ENCODE measurements around the gene KNCN. TPM values are rescaled to one million over a fixed set of nuclear protein-coding genes. Genes with fewer than 3 reads are reported as not detected.

KNCN gene
- total and polyA plus RNA-seq, 10 of the 15 experiments (the other 5 are each of a cell fraction or from before 2014, with no cell fraction given): not detected

GRCh38 chr1:46575300-46575699 lies 23.9 kb upstream of the KNCN start (continued):
- no peak for TF ChIP-seq ATF7 (IDR thresholded peaks at IDR 0.05; ENCODE audit: low read depth)
- TF ChIP-seq ZBED1 (IDR thresholded peaks at IDR 0.05; ENCODE audit: borderline replicate concordance): no peak

GRCh38 chr1:46571691-46572225 lies 20.3 kb upstream of the KNCN start:
- Histone ChIP-seq H3K79me2 (ENCODE audit: control insufficient read depth, insufficient read depth, low read length) (no peaks in the 10 kb centered on the region), H3K27ac (ENCODE audit: control insufficient read depth, insufficient read depth) (no peak overlapping the region), H3K4me1 (ENCODE audit: control insufficient read depth, insufficient read depth, low read length) (no peaks in the 10 kb centered on the region), H2AFZ (ENCODE audit: control insufficient read depth, low read depth, low read length) (no peak overlapping the region), H3K4me2 (ENCODE audit: control insufficient read depth, insufficient read depth) (no peak overlapping the region), H3K27me3 (replicated peaks in 1 of 2; ENCODE audit: control insufficient read depth in 2 of 2, insufficient read depth in 2 of 2, low read length in 1 of 2) (no peaks in the 10 kb centered on the region), H4K20me1 (ENCODE audit: control insufficient read depth, insufficient read depth) (no peaks in the 10 kb centered on the region), H3K36me3 (ENCODE audit: control insufficient read depth in 2 of 2, insufficient read depth in 2 of 2, low read length in 1 of 2) (peaks cover 2 to 5% of the 10 kb centered on the region in 2 experiments; a peak in 3 of 4 replicates), H3K9me3 (replicated peaks; ENCODE audit: control insufficient read depth, insufficient read depth, low read length) (no peaks in the 10 kb centered on the region), H3K4me3 (no peak overlapping the region), H3K9ac (ENCODE audit: control insufficient read depth, insufficient read depth, low read length) (no peak overlapping the region)
- BruUV-seq (replicated peaks): no TSS peak
- FAIRE-seq: no peak
- ChIA-PET SMC1A (ENCODE audit: uncharacterized antibody, unreplicated experiment) (no interaction called here), POLR2A (no interaction called here), RAD21 (ENCODE audit: unreplicated experiment) (no interaction called here), CTCF (interaction anchor here (0.6 kb wide), 2 partner anchors 169 to 591 kb away, joined by 3 to 4 read pairs; no protein-coding TSS in a partner anchor)
- ATAC-seq: no peak
- WGBS (ENCODE audit: insufficient coverage, insufficient replicate concordance, low lambda C conversion rate, missing lambda C conversion rate): 94% methylated on average over 6 of the region's 6 CpGs
- no peak for DNase-seq (ENCODE audit: low read depth, low spot score)
- in situ Hi-C loops (cut with MboI) (no loop called here), intact Hi-C loops (cut with micrococcal nuclease; ENCODE audit: unreplicated experiment) (no loop called here)
- TF ChIP-seq SREBF2 (IDR thresholded peaks at IDR 0.05; ENCODE audit: low read length) (no peak), CEBPZ (IDR thresholded peaks at IDR 0.05; ENCODE audit: low read depth, low read length) (no peak), CHD1 (IDR thresholded peaks at IDR 0.05; ENCODE audit: low read depth, low read length) (no peak), SMARCA5 (IDR thresholded peaks at IDR 0.05) (no peak), PBX3 (IDR thresholded peaks at IDR 0.05; ENCODE audit: insufficient replicate concordance, low read depth, low read length) (no peak), ZNF274 (IDR thresholded peaks at IDR 0.05; ENCODE audit: insufficient read depth, insufficient read length) (no peak), CHD2 (IDR thresholded peaks at IDR 0.05; ENCODE audit: borderline replicate concordance, low read depth, low read length) (no peak), EGR1 (IDR thresholded peaks at IDR 0.05; ENCODE audit: borderline replicate concordance in 1 of 2, low read depth in 2 of 2, low read length in 2 of 2) (no peak), ZNF687 (IDR thresholded peaks at IDR 0.05) (no peak), SP1 (IDR thresholded peaks at IDR 0.05; ENCODE audit: low read depth, low read length) (no peak), SREBF1 (IDR thresholded peaks at IDR 0.05; ENCODE audit: low read length) (no peak), SRF (IDR thresholded peaks at IDR 0.05; ENCODE audit: low read depth in 2 of 2, low read length in 2 of 2) (no peak), MTA2 (IDR thresholded peaks at IDR 0.05; ENCODE audit: low read depth) (no peak), POU2F2 (IDR thresholded peaks at IDR 0.05; ENCODE audit: borderline replicate concordance, low read depth, low read length) (no peak)
